OCI-LY7 (cell line): Measurements from ENCODE around the gene DLGAP1. TPM values are rescaled to one million over a fixed set of nuclear protein-coding genes. Genes with fewer than 3 reads are reported as not detected.

Experiments used
- BruUV-seq: library from RNA; stranded (reverse); fragments of 400-500 nt; replicated peaks from 2 replicates; lab custom pipeline; 2021; lab: Mats Ljungman, UMichigan
- CTCF ChIA-PET: fragments of 300-600 bp; sonication (Branson Sonifier 250); formaldehyde crosslinking; loops from one replicate; lab custom pipeline; 2022; ENCODE audit warnings: antibody characterized with exemption; ENCODE audit not compliant: unreplicated experiment; lab: Charles Lee
- POLR2A ChIA-PET: fragments of 300-600 bp; sonication (Branson Sonifier 250); formaldehyde crosslinking; loops from one replicate; lab custom pipeline; 2022; ENCODE audit warnings: antibody characterized with exemption; lab: Charles Lee
- DNase-seq: peaks from one replicate; pipeline ENCODE4 v3.0.0-alpha.2; 2015; ENCODE audit warnings: low spot score
- H2AFZ ChIP-seq: fragments of 200-600 bp; sonication (generic), shearing (Covaris generic); 2 replicates; pipeline ENCODE4 v1.6.1; 2014; ENCODE audit warnings: mild to moderate bottlenecking, antibody characterized with exemption, low read length, moderate library complexity
- H3K27ac ChIP-seq: fragments of 200-600 bp; sonication (generic); 2 replicates; pipeline ENCODE4 v1.5.1; 2014; ENCODE audit warnings: mixed run types, low read depth, mild to moderate bottlenecking, moderate library complexity, low read length, inconsistent platforms; ENCODE audit not compliant: poor library complexity, severe bottlenecking
- H3K36me3 ChIP-seq: fragments of 200-600 bp; sonication (generic); 2 replicates; pipeline ENCODE4 v1.6.1; 2014; ENCODE audit warnings: mild to moderate bottlenecking, antibody characterized with exemption, low read length, moderate library complexity, mixed read lengths; ENCODE audit not compliant: insufficient read depth
- H3K4me1 ChIP-seq: fragments of 200-600 bp; sonication (generic); 2 replicates; pipeline ENCODE4 v1.5.1; 2014; ENCODE audit warnings: mild to moderate bottlenecking, low read length; ENCODE audit not compliant: insufficient read depth, poor library complexity, severe bottlenecking
- H3K4me2 ChIP-seq: fragments of 200-600 bp; sonication (generic); 2 replicates; pipeline ENCODE4 v1.6.1; 2014; ENCODE audit warnings: mild to moderate bottlenecking, low read length
- H3K4me3 ChIP-seq: fragments of 200-600 bp; sonication (generic); 2 replicates; pipeline ENCODE4 v1.5.1; 2014; ENCODE audit warnings: mild to moderate bottlenecking, low read depth, low read length; ENCODE audit not compliant: poor library complexity, severe bottlenecking
- H3K79me2 ChIP-seq: fragments of 200-600 bp; sonication (generic); 2 replicates; pipeline ENCODE4 v1.6.1; 2016; ENCODE audit warnings: low read depth, mild to moderate bottlenecking, low read length, moderate library complexity, mixed read lengths; ENCODE audit not compliant: insufficient read depth
- H3K9me2 ChIP-seq: fragments of 200-600 bp; sonication (generic); 2 replicates; pipeline ENCODE4 v1.6.1; 2016; ENCODE audit warnings: mild to moderate bottlenecking, low read length, mixed read lengths; ENCODE audit not compliant: insufficient read depth
- H3K9me3 ChIP-seq: fragments of 200-600 bp; sonication (generic); 2 replicates; pipeline ENCODE4 v1.6.1; 2014; ENCODE audit warnings: mild to moderate bottlenecking, mixed run types, low read length, mixed read lengths
- H4K20me1 ChIP-seq: fragments of 200-600 bp; sonication (generic); 2 replicates; pipeline ENCODE4 v1.6.1; 2014; ENCODE audit warnings: mild to moderate bottlenecking, antibody characterized with exemption, low read length, moderate library complexity, mixed read lengths; ENCODE audit not compliant: insufficient read depth
- CTCF ChIP-seq: fragments of 200-600 bp; sonication (generic); conservative IDR thresholded peaks from 2 replicates; pipeline ENCODE4 v1.5.1; 2014; ENCODE audit warnings: mild to moderate bottlenecking, antibody characterized with exemption, low read length, moderate library complexity, mixed read lengths
- EZH2phosphoT487 ChIP-seq: fragments of 200-600 bp; sonication (generic); IDR thresholded peaks from 2 replicates; pipeline ENCODE4 v1.6.1; 2018; ENCODE audit warnings: low read depth, borderline replicate concordance, mild to moderate bottlenecking, mixed run types, antibody characterized with exemption, low read length, moderate library complexity, mixed read lengths
- intact Hi-C: fragments of 100-400 bp; cut with micrococcal nuclease; formaldehyde crosslinking; loops from one replicate; pipeline ENCODE4 v1.10.0; 2022; ENCODE audit not compliant: unreplicated experiment
- total RNA-seq, 2 experiments: library from RNA; depleted of rRNA in 1 of 2; stranded (reverse); fragments of >200 nt in 1 of 2; shearing (Covaris generic) in 1 of 2; gene quantifications; 2 replicates each; pipeline ENCODE4 v1.2.3, GENCODE V29; 2014 to 2022

The DLGAP1 gene
- total RNA-seq, 2 experiments from 2014 or later: 0.22 TPM; not detected in 1

DNA sequence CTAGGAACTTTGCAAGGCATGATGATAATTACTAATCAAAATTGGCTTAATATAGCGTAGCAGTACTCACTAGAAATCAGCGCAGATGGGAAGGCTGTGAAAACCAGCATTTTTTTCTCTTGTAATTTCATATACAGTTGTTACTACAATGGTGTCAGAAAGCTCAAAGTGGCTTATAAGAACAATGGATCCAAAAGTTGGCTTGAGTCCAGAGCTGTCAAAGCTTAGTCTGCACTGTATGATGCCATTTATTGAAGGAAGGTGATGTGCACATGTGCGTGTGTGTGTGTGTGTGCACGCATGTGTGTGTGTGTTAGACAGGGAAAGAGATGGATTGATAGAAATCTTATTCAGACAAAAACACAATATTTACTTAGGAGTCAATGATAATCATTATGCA lies 663.9 kb downstream of the DLGAP1 start:
- no peaks in the 10 kb centered on the region for H4K20me1 ChIP-seq
- H3K4me3 ChIP-seq: no peak overlapping the region
- no peaks in the 10 kb centered on the region for H3K36me3 ChIP-seq
- no TSS peak for BruUV-seq
- intact Hi-C loops: no loop called here
- no peak for DNase-seq
- no peak overlapping the region for H3K4me2 ChIP-seq
- ChIA-PET CTCF (no interaction called here), POLR2A (interaction anchor here (0.5 to 0.7 kb wide), 3 partner anchors 79 to 716 kb away, joined by 3 read pairs; no protein-coding TSS in a partner anchor)
- no peak overlapping the region for H2AFZ ChIP-seq
- H3K27ac ChIP-seq: no peak overlapping the region
- peaks cover 5% of the 10 kb centered on the region for H3K4me1 ChIP-seq
- TF ChIP-seq EZH2phosphoT487 (no peak), CTCF (no peak)
- H3K9me3 ChIP-seq: no peaks in the 10 kb centered on the region
- no peaks in the 10 kb centered on the region for H3K9me2 ChIP-seq
- no peaks in the 10 kb centered on the region for H3K79me2 ChIP-seq

GRCh38 chr18:3790703-3791102 lies 664.4 kb downstream of the DLGAP1 start:
- TF ChIP-seq CTCF (no peak), EZH2phosphoT487 (no peak)
- no TSS peak for BruUV-seq
- Histone ChIP-seq H3K36me3 (no peaks in the 10 kb centered on the region), H3K79me2 (no peaks in the 10 kb centered on the region), H2AFZ (peak overlapping the region; percentile 46; the same call in 1 of the 2 replicates), H3K9me2 (no peaks in the 10 kb centered on the region), H3K4me2 (peak overlapping the region; percentile 9; the same call in 1 of the 2 replicates), H3K4me1 (peaks cover 5% of the 10 kb centered on the region), H4K20me1 (no peaks in the 10 kb centered on the region), H3K4me3 (no peak overlapping the region), H3K27ac (no peak overlapping the region), H3K9me3 (no peaks in the 10 kb centered on the region)
- intact Hi-C loops: no loop called here
- CTCF ChIA-PET: no interaction called here
- POLR2A ChIA-PET: interaction anchor here (0.5 kb wide), 1 partner anchor 717 kb away, joined by 3 read pairs; no protein-coding TSS in a partner anchor
- DNase-seq: peak; percentile 33

- H3K9me2 ChIP-seq: no peaks in the 10 kb centered on the region
Observed at GRCh38 chr18:3789525-3789924, 665.6 kb downstream of the DLGAP1 start.

More at GRCh38 chr18:3789525-3789924, 665.6 kb downstream of the DLGAP1 start:
- Histone ChIP-seq H3K36me3 (no peaks in the 10 kb centered on the region; the same call in 1 of the 2 replicates), H3K4me2 (no peak overlapping the region), H3K9me3 (peaks cover 5% of the 10 kb centered on the region; the same call in 1 of the 2 replicates), H3K4me3 (no peak overlapping the region), H2AFZ (no peak overlapping the region), H3K27ac (no peak overlapping the region), H4K20me1 (no peaks in the 10 kb centered on the region), H3K79me2 (no peaks in the 10 kb centered on the region), H3K4me1 (peaks cover 3% of the 10 kb centered on the region)
- BruUV-seq: no TSS peak
- intact Hi-C loops: no loop called here
- POLR2A ChIA-PET: interaction anchor here (0.7 to 0.8 kb wide), 4 partner anchors 34 to 390 kb away, joined by 3 to 4 read pairs (median 3); no protein-coding TSS in a partner anchor
- CTCF ChIA-PET: no interaction called here
- TF ChIP-seq EZH2phosphoT487: no peak
- no peak for TF ChIP-seq CTCF
- no peak for DNase-seq
